Stimulated activated CD8-positive, alpha-beta memory T cell treated with anti-CD3 and anti-CD28 coated beads, Interleukin-4, amount 100 ng/mL, for 1 hour (primary cell): ENCODE measurements around the gene RALGAPA1.

Experiments used
- DNase-seq, 2 donors: peaks; one replicate each; pipeline ENCODE4 v3.0.0-alpha.2; 2020; ENCODE audit warnings: low read depth in 2 of 2, low spot score in 1 of 2

Gene RALGAPA1

DNA sequence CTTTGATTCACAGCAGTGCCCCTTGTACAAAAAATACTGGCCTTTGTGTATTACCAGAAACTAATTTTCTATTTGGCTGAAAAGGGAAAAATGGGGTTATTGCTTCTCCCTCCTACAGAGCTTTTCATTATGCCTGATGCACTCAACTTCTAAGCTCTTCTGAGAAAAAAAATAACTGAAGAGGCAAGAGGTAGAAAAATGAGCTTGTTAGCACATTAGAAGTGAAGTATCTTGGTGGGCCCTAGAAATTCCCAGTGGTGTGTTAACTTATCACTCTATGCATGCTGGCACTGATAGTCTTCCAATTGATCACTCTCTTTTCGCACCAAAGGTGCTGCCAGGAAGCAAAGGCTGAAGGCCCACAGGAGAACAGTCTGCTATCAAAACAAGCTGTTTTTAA is 258.0 kb downstream of the RALGAPA1 start:
- DNase-seq, result no peak

DNA sequence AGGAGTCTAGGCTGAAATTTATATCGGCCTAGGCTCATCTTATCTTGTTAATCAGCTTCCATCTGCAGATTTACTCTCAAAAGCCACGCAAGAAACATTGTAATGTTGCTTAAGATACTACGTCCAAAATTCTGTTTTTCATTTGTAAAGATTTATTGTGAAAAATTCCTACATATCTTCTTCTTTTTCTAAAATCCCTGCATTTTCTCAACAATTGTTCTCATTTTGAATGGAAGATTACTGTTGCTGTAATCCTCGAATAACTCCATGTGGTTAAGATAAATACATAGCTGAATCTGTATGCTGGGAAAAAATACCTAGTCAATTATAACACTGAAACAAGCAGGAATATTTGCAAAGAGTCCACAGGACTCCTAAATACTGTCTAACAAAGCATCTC is 259.5 kb downstream of the RALGAPA1 start:
- no peak for DNase-seq

DNA sequence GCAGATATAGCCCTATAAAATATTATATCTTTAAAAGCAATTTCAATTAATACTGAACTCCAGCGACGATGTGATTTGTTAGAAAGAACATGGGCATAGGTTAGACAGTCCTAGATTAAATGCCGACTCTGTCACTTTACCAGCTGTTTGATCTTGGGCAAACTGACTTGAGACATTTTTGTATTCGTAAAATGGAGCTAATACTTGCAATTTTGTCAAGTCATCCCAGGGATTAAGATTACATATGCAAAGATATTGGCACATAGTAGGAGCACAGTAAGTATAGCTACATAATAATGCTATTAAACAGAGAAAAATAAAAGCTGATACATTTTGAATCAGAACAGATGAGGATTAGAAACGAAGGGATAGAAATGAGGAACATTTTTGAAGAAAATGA is 266.1 kb downstream of the RALGAPA1 start:
- no peak for DNase-seq

DNA sequence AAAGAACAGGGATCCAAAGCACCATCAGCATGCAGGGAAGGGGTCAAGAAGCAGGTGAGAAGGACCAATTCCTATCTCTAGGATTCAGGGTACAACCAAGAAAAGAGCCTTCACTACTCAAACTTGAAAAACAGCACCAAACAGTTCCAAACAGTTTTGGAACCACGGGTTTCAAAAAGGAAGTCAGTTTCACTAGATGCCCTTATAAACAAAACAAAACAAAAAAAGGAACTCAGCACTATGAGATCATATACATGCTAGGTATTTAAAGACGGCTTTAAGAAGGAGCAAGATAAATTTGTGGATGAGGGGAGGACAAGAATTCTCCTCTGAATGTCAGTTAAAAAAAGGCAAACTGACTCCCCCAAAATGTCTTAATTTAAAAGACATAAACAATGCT is 269.1 kb downstream of the RALGAPA1 start:
- no peak for DNase-seq

DNA sequence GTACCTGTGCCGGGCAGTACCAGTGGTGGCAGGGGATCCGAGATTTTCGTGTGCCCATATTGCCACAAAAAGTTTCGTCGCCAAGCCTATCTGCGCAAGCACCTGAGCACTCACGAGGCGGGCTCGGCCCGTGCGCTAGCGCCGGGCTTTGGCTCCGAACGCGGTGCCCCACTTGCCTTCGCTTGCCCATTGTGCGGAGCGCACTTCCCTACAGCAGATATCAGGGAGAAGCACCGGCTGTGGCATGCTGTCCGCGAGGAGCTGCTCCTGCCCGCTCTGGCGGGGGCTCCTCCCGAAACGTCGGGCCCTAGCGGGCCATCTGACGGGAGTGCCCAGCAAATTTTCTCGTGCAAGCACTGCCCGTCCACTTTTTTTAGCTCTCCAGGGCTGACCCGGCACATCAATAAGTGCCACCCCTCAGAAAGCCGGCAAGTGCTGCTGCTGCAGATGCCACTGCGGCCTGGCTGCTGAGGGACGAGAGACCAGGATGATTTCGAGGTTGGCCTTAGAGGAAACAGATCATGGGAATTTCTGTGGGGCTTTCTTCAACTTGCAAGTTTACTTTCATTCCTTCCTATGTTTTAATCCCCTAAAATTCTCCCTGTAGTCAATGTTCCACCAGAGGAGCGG is 273.5 kb downstream of the RALGAPA1 start:
- DNase-seq, result no peak

DNA sequence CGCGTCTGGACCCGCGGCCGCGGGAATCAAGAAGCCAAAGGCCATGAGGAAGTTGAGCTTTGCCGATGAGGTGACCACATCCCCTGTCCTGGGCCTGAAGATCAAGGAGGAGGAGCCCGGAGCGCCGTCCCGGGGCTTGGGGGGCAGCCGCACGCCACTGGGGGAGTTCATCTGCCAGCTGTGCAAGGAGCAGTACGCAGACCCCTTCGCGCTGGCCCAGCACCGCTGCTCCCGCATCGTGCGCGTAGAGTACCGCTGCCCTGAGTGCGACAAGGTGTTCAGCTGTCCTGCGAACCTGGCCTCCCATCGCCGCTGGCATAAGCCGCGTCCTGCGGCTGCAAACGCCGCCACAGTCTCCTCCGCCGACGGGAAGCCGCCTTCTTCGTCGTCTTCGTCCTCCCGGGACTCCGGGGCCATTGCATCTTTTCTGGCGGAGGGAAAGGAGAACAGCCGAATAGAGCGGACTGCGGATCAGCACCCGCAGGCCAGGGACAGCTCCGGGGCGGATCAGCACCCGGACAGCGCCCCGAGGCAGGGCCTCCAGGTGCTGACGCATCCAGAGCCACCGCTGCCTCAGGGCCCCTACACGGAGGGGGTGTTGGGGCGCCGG is 274.1 kb downstream of the RALGAPA1 start:
- no peak for DNase-seq

DNA sequence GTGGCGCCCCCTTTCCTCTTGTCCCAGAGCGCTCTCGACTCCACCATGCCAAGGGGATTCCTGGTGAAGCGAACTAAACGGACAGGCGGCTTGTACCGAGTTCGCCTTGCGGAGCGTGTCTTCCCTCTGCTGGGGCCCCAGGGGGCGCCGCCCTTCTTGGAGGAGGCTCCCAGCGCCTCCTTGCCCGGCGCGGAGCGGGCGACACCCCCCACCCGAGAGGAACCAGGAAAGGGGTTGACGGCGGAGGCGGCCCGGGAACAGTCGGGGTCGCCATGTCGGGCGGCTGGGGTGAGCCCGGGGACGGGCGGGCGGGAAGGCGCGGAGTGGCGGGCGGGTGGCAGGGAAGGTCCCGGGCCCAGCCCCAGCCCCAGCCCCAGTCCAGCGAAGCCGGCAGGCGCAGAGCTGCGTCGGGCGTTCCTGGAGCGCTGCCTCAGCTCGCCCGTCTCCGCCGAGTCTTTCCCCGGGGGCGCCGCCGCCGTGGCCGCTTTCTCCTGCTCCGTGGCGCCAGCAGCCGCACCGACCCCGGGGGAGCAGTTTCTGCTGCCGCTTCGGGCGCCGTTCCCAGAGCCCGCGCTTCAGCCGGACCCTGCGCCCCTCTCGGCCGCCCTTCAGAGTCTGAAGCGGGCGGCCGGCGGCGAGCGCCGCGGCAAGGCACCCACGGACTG is 274.8 kb downstream of the RALGAPA1 start:
- no peak for DNase-seq

DNA sequence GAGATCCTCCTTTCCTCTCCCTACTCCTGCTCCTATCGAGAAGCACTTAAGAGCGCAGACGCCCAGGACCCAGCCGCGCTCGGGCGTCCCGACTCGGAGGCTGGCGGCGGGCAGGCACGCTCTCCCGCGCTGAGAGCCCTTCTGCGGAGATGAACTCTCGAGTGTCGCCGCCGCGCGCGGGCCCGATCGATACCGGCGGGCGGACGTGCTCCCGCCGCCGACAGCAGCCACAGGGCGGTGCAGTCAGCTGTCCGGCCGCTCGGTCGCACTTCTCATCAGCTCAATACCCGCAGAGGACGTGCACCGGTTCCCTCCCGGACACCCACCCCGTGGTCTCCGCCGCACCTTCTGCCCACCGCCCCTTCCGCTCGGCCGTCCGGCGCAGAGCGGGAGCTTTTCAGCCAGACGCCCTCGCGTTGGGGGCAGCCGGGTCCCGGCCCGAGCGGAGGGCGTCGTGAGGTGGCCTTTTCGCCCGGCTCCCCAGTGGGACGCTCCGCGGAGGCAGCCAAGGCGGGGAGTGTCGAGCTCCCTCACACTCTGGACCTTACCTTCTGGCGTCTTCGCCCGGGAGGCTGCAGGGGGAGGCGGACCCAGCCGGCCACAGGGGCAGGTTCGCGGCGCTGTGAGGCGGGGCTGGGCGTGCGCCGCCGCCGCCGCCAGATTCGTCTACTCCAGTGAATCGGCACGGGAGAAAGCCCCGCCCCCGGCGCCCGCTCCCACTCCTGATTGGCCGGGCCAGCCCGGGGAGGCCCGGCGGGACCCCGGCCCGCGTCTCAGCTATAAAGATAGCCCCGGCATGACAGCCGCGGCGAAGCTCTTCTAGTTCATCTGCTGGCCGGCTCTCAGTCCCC is 275.5 kb downstream of the RALGAPA1 start, which contains the start of gene INSM2:
TSS of gene INSM2 (plus strand) at position 808 of the 851 bp plus-strand sequence. CDS start 89 bp downstream, outside the sequence.
- no peak for DNase-seq

DNA sequence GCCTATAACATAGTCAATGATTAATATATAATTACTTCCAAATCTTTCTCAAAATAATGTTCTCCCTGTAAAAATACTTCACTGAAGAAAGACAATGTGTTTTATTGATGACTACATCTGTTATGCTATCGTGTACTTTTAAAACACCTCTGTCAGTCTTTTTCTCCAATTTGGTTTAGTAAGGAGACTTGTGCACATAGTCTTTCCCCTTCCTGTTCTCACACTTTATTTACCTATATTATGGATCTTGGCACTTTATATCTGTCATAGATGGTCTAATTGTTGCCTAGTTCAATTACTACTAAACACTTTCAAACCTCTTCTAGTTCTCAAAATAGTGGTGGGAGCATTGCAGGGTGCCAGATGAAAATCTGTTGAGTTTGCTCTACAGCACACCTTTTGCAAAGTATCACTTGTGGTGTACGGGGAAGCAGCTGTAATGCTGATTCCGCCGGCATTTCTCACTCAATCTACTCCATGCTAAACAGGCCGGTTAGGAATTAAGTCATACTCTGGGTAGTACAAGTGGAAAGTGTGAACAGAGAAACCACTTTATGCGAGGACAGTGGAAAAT is 276.2 kb downstream of the RALGAPA1 start:
- no peak for DNase-seq

DNA sequence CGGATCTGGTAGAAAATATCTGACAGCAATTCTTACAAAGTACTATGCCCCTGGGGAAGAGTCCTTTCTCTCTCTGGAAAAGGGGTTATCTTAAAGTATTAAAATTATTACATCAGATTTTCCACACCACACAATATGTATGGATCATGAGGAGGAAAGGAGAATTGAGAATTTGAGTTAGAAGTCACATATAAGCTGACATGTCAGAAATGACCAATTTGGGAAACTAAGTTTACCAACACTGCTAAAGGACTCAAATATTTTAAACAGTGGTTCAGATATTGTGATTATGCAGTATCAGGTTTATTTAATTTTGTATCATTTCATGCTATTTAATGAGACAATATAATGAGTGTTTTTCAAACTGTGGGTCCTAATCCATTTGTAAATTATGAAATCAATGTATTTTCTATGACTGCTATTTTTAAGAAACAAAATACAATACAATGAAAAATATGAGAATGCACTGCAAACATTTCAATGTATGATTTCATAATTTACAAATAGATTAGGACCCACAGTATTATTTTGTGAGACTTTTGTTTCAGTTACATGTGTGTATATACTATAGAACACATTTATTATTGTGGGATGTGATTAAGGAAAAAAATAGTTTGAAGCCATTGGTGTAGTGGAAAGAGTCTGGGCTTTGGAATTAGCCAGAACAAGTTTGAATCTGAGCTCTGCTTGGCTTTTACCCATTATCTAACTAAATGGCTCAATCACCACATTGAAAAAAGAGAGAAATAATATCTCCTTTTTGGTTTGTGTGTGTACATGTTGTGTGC is 276.9 kb downstream of the RALGAPA1 start:
- DNase-seq, result no peak

DNA sequence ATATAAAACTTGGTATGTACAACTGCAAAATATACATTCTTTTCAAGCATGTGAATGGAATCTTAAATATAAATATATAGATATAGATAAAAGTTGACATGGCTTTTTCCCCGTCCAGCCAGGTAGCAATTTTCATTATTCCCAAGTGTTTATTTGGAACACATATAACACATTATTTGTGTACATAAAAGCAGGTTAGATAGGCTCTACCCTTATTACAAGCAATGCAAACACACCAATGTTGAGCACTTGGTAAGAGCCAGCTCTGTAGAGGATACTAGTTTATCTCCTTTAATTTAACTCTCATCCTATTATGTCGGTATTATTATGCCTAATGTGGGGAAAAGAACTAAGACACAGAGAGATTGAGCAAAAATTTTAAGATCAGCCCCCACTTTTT is 282.1 kb downstream of the RALGAPA1 start:
- DNase-seq, result no peak

DNA sequence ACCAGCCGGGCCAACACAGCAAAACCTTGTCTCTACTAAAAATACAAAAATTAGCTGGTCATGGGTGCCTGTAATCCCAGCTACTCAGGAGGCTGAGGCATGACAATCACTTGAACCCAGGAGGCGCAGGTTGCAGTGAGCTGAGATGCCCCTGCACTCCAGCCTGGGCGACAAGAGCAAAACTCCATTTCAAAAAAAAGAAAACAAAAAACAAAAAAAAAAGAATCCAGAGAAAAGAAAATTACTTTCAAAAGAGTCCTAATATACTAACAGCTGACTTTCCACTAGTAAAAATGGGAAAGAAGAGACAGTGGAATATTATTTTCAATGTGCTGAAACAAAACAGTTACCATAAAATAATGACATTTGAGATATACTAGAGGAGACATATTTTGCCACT is 283.4 kb downstream of the RALGAPA1 start:
- no peak for DNase-seq

DNA sequence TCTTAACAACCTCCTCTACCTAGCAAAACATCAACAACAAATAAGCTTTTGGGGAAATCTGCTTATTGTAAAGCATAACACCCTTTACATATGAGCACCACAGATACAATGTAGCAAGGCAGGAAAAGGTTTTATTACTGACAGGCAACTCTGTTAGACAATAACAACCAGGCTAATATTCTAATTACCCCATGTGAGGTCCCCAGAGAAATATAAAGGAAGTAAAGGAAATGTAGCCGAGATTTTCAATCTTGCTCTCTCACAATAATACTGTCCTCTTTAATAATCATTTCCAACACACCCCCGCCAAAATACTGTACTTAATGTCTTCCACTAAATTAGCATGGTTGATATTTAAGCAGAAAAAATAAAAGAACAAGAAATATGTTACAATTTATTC is 289.1 kb downstream of the RALGAPA1 start:
- DNase-seq, result no peak

DNA sequence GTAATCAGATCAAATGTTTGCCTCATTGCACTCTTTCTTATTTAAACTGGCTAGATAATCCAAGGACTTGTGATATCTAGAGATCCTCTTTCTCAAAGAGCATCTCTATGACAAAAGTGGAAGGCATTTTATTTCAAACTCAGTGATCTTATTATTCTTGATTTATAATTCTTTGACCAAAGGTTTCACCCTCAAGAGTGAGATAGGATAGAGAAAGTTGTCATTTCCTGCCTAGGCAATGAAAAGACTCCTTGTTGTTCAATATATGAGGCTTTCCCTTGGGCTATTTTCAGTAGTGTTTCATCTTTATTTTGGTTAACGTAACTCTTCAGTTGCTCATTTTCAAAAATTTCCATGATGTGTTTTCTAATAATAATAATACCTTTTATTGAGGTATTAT is 293.2 kb downstream of the RALGAPA1 start:
- DNase-seq, result no peak

DNA sequence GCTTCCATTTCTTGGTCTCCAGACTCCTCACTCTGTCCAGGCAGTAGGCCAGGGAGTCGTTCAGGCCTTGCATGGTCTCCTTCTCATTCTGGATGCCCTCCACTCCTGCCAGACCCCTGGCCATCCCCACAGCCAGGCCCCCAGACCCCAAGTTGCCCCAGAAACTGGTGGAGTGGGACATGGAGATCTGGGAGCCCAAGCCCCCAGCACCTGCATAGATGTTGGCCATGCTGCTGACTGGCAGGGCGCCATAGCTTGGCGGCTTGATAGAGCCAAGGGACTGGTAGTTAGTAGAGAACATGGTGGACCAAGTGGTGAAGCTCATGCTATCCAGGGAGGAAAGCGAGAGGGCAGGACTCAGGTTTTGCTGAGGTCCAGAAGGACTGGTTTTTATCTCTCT is 296.3 kb downstream of the RALGAPA1 start:
- no peak for DNase-seq

DNA sequence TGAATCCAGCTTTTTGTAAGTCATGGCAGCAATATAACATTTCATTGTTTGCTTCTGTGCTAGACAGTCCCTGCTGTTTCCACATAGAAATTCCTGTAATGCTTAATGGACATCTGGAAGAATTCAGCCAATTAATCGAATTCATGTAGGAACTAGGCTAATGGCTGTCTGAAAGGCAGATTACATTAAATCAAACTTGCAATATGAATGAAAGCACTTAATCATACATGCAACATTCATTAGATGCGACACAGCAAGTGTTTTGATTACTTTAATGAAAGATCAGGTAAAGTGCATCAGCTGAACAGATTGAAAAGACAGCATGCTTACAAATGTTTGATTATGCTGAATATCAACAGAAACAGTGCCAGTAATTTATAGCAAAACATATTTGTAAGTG is 299.2 kb downstream of the RALGAPA1 start:
- DNase-seq, result no peak

DNA sequence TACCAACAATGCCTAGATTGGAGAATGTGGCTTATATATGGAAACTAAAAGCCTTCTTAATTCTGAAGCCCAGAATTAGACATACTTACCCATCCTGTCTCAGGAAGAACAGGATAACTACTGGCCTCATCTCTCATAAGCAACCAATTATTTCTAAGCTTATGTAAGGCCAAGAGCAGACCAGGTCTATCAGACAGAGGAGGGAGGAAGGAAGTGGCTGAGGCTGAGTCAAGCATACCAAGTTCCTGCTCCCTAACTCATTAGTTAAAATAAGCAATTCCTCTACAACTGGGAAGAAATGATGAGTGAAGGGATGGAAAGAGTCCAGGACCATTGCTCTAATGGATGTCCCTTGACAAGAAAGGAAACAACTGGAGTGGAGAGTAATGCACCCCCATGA is 302.2 kb downstream of the RALGAPA1 start:
- no peak for DNase-seq

DNA sequence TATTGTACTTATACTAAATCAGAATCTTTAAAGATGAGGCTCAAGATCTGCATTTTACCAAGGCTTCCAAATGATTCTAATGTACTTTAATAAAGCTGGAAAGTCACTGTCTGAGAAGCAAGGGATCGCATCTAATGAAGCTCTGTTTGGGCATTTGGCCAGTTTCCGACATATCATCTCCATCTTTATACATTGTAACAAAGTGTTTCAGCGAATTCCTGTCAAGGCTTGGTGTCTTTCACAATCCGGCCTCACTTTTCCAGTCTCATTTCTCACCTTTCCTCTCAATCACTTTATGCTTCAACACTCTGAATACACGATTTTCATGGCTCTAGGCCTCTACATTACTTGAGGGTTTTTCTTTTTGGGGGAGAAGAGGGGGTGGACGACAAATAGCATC is 302.6 kb downstream of the RALGAPA1 start:
- DNase-seq, result no peak

DNA sequence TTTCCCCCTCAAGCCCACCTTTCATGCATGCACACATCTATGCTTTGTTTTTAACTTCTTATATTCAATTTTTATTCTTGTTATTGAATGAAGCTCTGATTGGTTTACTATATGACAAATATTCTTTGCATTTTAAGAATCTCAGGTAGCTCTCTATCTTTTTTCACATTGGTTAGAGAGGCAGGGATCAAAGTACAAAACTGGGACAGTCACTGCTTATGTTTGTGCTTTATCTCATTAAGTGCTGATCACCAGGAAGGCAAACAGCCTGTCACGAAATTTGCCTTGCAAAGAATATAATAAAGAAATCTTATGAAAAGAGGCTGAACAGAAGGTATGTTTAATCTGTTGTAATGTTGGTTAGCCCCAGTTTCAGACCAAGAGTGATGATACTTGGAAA is 304.8 kb downstream of the RALGAPA1 start:
- no peak for DNase-seq

DNA sequence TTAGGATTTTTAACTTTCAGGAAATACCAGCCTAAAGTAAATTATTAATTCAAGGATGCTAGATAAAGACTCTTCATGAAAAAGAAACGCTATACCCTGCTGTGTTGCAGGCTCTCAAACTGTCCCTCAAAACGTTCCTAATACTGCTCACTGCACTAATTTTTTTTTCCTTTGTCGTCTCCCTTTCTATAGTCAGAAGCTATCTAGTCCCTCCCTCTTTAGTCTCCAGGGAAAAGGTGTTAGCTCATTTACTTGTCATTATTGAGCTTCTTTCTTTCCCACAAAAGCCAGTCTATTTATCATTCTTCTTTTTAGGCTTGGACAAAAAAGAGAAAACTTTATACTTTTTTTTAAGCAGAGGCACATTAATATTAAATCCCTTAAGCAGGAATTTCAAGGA is 305.4 kb downstream of the RALGAPA1 start:
- DNase-seq, result no peak

DNA sequence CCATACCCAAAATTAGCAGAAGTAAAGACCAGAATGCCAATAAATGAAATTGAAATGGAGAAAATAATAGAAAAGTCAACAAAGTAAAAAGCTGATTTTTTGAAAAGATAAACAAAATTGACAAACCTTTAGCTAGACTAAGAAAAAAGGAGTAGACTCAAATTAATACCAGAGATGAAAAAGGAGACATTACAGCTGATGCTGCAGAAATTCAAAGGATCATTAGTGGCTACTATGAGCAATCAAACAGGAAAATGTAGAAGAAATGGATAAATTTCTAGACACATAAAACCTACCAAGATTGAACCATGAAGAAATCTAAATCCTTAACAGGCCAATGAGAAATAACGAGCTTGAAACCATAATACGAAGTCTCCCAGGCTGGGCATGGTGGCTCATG is 309.9 kb downstream of the RALGAPA1 start:
- DNase-seq, result no peak
